Measurements from ENCODE around the gene INTS12. TPM values are rescaled to one million over a fixed set of nuclear protein-coding genes. Genes with fewer than 3 reads are reported as not detected.

INTS12 gene
- total RNA-seq, 2 experiments from 2014 or later: 21.6 to 24.1 TPM

DNA sequence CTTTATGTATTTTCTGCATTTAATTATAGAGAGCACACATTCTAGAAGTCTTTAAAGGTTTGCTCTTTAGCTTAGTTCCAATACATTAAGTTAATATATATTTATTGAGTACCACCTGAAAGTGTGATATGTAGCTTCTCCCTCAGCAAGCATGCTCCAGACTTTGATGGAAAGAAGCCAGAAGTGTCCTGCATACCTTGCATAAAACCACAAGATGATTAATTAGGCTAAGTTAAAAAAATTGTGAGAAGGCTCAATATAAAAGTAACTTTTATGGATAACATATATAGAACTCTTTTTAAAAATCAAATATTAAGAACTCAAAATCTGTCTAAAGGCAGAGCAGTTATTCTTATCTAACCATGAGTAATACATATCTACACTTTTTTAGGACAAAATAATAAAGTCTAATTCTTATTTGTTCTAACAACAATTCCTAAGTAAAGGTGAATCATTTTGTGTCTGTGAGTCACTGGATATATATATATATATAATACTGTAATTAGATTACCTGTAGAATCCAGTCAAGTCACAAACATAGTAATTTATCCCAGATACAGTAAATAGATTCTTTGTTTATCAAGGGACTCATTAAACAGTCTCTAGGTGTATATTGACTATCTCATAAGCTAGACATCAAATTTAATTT lies 51.2 kb downstream of the INTS12 start:
- H3K36me3 Mint-ChIP-seq (ENCODE audit: low read depth): no peaks in the 10 kb centered on the region
- ATAC-seq: no peak
- intact Hi-C loops (cut with micrococcal nuclease): no loop called here
- TF ChIP-seq, protein P1, sequence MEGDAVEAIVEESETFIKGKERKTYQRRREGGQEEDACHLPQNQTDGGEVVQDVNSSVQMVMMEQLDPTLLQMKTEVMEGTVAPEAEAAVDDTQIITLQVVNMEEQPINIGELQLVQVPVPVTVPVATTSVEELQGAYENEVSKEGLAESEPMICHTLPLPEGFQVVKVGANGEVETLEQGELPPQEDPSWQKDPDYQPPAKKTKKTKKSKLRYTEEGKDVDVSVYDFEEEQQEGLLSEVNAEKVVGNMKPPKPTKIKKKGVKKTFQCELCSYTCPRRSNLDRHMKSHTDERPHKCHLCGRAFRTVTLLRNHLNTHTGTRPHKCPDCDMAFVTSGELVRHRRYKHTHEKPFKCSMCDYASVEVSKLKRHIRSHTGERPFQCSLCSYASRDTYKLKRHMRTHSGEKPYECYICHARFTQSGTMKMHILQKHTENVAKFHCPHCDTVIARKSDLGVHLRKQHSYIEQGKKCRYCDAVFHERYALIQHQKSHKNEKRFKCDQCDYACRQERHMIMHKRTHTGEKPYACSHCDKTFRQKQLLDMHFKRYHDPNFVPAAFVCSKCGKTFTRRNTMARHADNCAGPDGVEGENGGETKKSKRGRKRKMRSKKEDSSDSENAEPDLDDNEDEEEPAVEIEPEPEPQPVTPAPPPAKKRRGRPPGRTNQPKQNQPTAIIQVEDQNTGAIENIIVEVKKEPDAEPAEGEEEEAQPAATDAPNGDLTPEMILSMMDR (IDR thresholded peaks at IDR 0.05): no peak
- ChIA-PET POLR2A (no interaction called here), CTCF (no interaction called here)
- no peaks in the 10 kb centered on the region for H3K4me1 Mint-ChIP-seq (ENCODE audit: low read depth)
- no peak for DNase-seq
- H3K9me3 Mint-ChIP-seq: no peaks in the 10 kb centered on the region
- H3K4me3 Mint-ChIP-seq: no peak overlapping the region
- H3K27ac Mint-ChIP-seq: no peak overlapping the region
- H3K27me3 Mint-ChIP-seq: peaks cover 1% of the 10 kb centered on the region

DNA sequence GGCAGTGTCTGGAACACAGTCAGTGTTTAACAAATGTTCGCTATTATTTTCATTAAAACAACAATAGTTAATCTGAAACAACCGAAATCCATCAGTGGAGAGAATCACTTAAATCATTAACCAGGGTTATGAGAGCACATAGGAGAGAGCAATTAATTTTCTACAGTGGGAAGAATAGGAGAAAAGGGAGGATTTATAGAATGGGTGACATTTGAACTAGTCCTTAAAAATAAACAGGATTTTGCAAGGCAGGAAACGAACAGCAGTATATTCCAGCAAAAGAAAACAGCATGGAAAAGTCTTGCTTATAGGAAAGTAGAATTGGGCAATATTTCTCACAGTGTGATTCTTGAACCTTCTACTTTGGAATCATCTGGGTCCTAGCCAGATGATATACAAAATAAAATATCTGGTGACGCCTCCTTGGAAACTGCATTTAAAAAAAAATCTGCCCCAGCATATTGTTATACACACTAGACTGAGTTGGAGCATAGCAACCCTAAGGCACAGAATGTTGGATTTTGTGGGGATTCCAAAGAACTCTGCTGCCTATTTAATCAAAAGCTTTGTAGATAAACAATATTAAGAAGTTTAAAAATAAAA lies 56.1 kb downstream of the INTS12 start:
- intact Hi-C loops (cut with micrococcal nuclease): no loop called here

DNA sequence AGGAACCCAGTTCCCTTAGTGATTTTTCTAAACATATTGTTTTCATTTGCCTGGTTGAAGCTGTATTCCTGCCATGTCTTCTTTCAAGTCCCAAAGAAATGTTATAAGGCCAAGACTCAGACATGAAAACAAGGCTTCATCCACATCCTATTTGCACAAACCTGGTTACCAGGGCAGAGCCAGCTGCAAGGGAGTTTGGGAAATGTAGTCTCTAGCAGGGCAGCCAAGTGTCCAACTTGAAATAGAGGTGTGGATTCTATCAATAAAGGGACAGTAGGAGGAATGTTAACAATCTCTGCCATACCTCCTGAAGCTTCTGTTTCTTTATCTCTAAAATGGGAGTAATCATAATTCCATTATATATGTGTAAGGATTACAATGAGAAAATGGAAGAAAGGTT lies 56.6 kb downstream of the INTS12 start:
- no peak for ATAC-seq
- Mint-ChIP-seq H3K4me1 (ENCODE audit: low read depth) (no peaks in the 10 kb centered on the region), H3K9me3 (no peaks in the 10 kb centered on the region), H3K4me3 (no peak overlapping the region), H3K27me3 (peaks cover 2% of the 10 kb centered on the region), H3K27ac (no peak overlapping the region), H3K36me3 (ENCODE audit: low read depth) (no peaks in the 10 kb centered on the region)
- CTCF ChIA-PET: interaction anchor here (1.5 kb wide), 1 partner anchor 9 kb away, joined by 3 read pairs; no protein-coding TSS in a partner anchor
- no peak for DNase-seq
- POLR2A ChIA-PET: no interaction called here
- intact Hi-C loops (cut with micrococcal nuclease): no loop called here
- TF ChIP-seq, protein P1 (IDR thresholded peaks at IDR 0.05): no peak

More for the DNA sequence above, 56.1 kb downstream of the INTS12 start:
- no peak for DNase-seq
- CTCF ChIA-PET: no interaction called here
- Mint-ChIP-seq H3K9me3 (no peaks in the 10 kb centered on the region), H3K36me3 (ENCODE audit: low read depth) (no peaks in the 10 kb centered on the region), H3K4me1 (ENCODE audit: low read depth) (no peaks in the 10 kb centered on the region), H3K27me3 (peaks cover 2% of the 10 kb centered on the region), H3K27ac (no peak overlapping the region), H3K4me3 (no peak overlapping the region)
- no peak for ATAC-seq
- TF ChIP-seq, protein P1 (IDR thresholded peaks at IDR 0.05): no peak
- POLR2A ChIA-PET: no interaction called here

DNA sequence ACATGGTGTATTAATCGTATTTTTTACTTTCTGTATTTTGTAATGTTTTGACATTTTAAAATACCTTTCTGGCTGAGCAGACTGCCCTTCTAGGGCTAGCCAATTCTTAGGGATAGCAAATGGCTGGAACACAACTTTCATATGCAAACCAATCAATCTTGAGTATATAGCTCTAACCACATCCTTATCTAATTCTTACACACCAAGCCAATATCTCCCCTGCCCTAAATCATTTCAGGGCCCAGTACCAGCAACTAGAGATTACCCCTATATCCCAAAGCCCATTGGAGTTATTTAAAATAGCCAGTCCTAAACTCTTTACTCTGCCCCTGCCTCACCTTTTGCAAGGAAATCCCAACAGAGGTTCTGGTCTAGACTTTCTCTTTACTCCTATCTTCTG lies 58.3 kb downstream of the INTS12 start:
- Mint-ChIP-seq H3K27ac (no peak overlapping the region), H3K4me1 (ENCODE audit: low read depth) (no peaks in the 10 kb centered on the region), H3K4me3 (no peak overlapping the region), H3K9me3 (no peaks in the 10 kb centered on the region), H3K27me3 (peaks cover 6% of the 10 kb centered on the region), H3K36me3 (ENCODE audit: low read depth) (no peaks in the 10 kb centered on the region)
- intact Hi-C loops (cut with micrococcal nuclease): no loop called here
- CTCF ChIA-PET: no interaction called here
- ATAC-seq (no peak), DNase-seq (no peak)
- TF ChIP-seq, protein P1 (IDR thresholded peaks at IDR 0.05): no peak
- POLR2A ChIA-PET: no interaction called here

DNA sequence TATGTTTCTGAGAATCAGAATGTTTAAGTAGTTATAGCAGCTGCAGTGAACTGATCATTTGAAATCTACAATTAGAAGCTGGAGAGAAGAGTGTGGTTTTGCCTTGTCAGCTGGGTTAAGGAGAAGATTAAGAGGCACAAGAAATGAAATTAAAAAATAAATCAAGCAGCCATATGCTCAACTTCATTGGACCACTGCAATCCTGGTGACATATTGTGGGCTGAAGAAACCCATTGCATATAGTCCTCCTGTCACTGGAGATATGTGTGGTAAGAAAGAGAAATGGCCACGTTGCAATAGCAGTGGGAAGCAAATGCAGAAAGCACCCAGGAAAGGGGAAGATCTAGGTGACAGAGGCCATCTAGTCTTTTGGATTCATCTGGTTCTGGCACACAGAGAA lies 63.0 kb downstream of the INTS12 start:
- intact Hi-C loops (cut with micrococcal nuclease): no loop called here
- Mint-ChIP-seq H3K9me3 (no peaks in the 10 kb centered on the region), H3K27me3 (peaks cover 16% of the 10 kb centered on the region), H3K4me3 (no peak overlapping the region), H3K27ac (no peak overlapping the region), H3K4me1 (ENCODE audit: low read depth) (no peaks in the 10 kb centered on the region), H3K36me3 (ENCODE audit: low read depth) (no peaks in the 10 kb centered on the region)
- TF ChIP-seq, protein P1 (IDR thresholded peaks at IDR 0.05): no peak
- POLR2A ChIA-PET: interaction anchor here (0.5 kb wide), 1 partner anchor 1789 kb away, joined by 3 read pairs; no protein-coding TSS in a partner anchor
- DNase-seq: no peak
- CTCF ChIA-PET: no interaction called here
- no peak for ATAC-seq

All from activated CD8-positive, alpha-beta T cell treated with anti-CD3 and anti-CD28 coated beads for 36 hours (primary cell).